Measurements from ENCODE around the gene RPS3A.

Gene RPS3A

DNA sequence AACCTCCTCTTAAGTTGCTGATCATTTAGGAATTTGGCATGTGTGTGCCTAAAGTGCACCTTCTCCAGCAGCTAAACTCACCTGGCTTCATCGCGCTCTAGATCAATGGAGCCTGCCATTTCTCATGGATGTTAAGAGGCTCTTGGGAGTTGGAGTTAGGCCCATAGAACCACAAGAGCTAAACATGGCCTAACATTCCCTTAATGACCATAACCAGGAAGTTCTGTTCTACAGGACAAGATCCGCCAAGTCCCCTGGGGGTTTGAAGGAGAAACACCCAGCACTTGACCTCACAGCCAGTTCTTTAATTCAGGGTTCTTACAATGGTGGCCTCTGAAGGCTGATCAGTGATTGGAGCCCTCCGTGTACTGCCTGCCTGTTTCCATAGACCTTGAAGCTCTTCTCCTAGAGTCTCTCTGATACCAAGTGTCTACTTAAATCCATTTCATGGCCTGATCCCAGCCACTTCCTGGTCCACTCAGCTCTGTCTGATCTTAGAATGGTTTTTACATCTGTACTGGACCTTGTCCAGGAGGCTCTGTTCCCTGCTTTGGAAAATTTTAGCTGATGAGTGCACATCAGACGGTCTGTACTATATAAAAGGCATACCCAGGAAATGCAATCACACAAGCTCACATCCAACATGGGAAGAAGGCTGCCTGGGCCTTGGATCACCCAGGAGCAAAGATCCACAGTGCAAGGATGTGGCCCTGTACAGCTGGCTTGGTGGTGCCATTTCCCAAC is 45.1 kb downstream of the RPS3A start:
- no peak overlapping the region for H3K9ac ChIP-seq (ENCODE audit: low read length)
- peaks cover 4 to 6% of the 10 kb centered on the region in 2 experiments for H3K36me3 ChIP-seq (ENCODE audit: control insufficient read depth in 1 of 2, insufficient read depth in 2 of 2, low read length in 2 of 2)
- H2AFZ ChIP-seq (ENCODE audit: insufficient read depth, low read length, poor library complexity), result no peak overlapping the region
- no peak overlapping the region for H2AK5ac ChIP-seq (ENCODE audit: low read length)
- H3K23ac ChIP-seq (ENCODE audit: low read length), result no peak overlapping the region
- no peaks in the 10 kb centered on the region for H3K79me2 ChIP-seq (ENCODE audit: control insufficient read depth, insufficient read depth, low read length, poor library complexity)
- H3K79me1 ChIP-seq (ENCODE audit: low read length), result no peaks in the 10 kb centered on the region
- H3K27ac ChIP-seq (ENCODE audit: low read depth, low read length), result no peak overlapping the region
- no peak overlapping the region for H2BK12ac ChIP-seq (ENCODE audit: low read length)
- H3K27me3 ChIP-seq (ENCODE audit: insufficient read depth, low read length), result no peaks in the 10 kb centered on the region
- no CpG with 5 or more reads among the region's 5 CpGs for WGBS (ENCODE audit: extremely low coverage, insufficient coverage, insufficient read length)
- no peaks in the 10 kb centered on the region for H3K9me3 ChIP-seq (ENCODE audit: insufficient read depth, low read depth, low read length)
- no peak overlapping the region for H2BK5ac ChIP-seq (ENCODE audit: low read depth, low read length, poor library complexity)
- H4K8ac ChIP-seq (ENCODE audit: low read depth, low read length), result no peak overlapping the region
- H3K18ac ChIP-seq (ENCODE audit: low read length), result no peak overlapping the region
- no peak overlapping the region for H3K4me3 ChIP-seq (ENCODE audit: low read depth, low read length)
- no peak overlapping the region for H3K14ac ChIP-seq (ENCODE audit: low read length)
- H4K91ac ChIP-seq (ENCODE audit: low read depth, low read length), result no peak overlapping the region
- no peak overlapping the region for H3K4me2 ChIP-seq (ENCODE audit: low read length)
- no peak for DNase-seq
- H2BK120ac ChIP-seq (ENCODE audit: insufficient read depth, low read length, poor library complexity), result no peak overlapping the region
- H4K12ac ChIP-seq (ENCODE audit: low read depth, low read length), result no peak overlapping the region
- no peaks in the 10 kb centered on the region for H3K4me1 ChIP-seq (ENCODE audit: control insufficient read depth in 1 of 2, insufficient read depth in 2 of 2, low read length in 2 of 2)
- no peak overlapping the region for H3K4ac ChIP-seq (ENCODE audit: low read depth, low read length)

DNA sequence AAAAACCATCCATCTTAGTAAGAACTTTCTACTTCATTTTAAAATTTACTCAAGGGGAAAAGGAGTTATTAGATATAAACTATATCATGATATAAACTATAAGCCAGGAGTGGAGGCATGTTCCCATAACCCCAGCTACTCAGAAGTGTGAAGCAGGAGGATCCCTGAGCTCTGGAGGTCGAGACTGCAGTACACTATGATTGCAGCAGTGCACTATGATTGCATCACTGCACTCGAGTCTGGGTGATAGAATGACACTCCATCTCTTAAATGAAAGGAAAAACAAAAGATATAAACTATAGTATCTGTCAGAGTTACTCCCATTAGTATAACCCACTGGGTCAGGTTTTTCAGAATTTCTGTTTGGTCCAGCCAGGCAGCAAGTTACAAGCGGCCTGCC is 47.6 kb downstream of the RPS3A start:
- Histone ChIP-seq H3K79me1 (ENCODE audit: low read length) (no peaks in the 10 kb centered on the region), H3K4me3 (ENCODE audit: low read depth, low read length) (no peak overlapping the region), H2BK12ac (ENCODE audit: low read length) (no peak overlapping the region), H3K27me3 (ENCODE audit: insufficient read depth, low read length) (no peaks in the 10 kb centered on the region), H2AK5ac (ENCODE audit: low read length) (no peak overlapping the region), H3K4me2 (ENCODE audit: low read length) (no peak overlapping the region), H3K18ac (ENCODE audit: low read length) (no peak overlapping the region), H3K36me3 (ENCODE audit: control insufficient read depth in 1 of 2, insufficient read depth in 2 of 2, low read length in 2 of 2) (peaks cover 4 to 6% of the 10 kb centered on the region in 2 experiments), H2BK5ac (ENCODE audit: low read depth, low read length, poor library complexity) (no peak overlapping the region), H4K91ac (ENCODE audit: low read depth, low read length) (no peak overlapping the region), H4K8ac (ENCODE audit: low read depth, low read length) (no peak overlapping the region), H4K12ac (ENCODE audit: low read depth, low read length) (no peak overlapping the region), H3K79me2 (ENCODE audit: control insufficient read depth, insufficient read depth, low read length, poor library complexity) (no peaks in the 10 kb centered on the region), H3K4me1 (ENCODE audit: control insufficient read depth in 1 of 2, insufficient read depth in 2 of 2, low read length in 2 of 2) (no peaks in the 10 kb centered on the region), H3K27ac (ENCODE audit: low read depth, low read length) (no peak overlapping the region), H3K23ac (ENCODE audit: low read length) (no peak overlapping the region), H2AFZ (ENCODE audit: insufficient read depth, low read length, poor library complexity) (no peak overlapping the region), H3K9me3 (ENCODE audit: insufficient read depth, low read depth, low read length) (no peaks in the 10 kb centered on the region), H3K14ac (ENCODE audit: low read length) (no peak overlapping the region), H3K4ac (ENCODE audit: low read depth, low read length) (no peak overlapping the region), H3K9ac (ENCODE audit: low read length) (no peak overlapping the region), H2BK120ac (ENCODE audit: insufficient read depth, low read length, poor library complexity) (no peak overlapping the region)
- no peak for DNase-seq
- WGBS (ENCODE audit: extremely low coverage, insufficient coverage, insufficient read length), result no CpG with 5 or more reads among the region's 3 CpGs

DNA sequence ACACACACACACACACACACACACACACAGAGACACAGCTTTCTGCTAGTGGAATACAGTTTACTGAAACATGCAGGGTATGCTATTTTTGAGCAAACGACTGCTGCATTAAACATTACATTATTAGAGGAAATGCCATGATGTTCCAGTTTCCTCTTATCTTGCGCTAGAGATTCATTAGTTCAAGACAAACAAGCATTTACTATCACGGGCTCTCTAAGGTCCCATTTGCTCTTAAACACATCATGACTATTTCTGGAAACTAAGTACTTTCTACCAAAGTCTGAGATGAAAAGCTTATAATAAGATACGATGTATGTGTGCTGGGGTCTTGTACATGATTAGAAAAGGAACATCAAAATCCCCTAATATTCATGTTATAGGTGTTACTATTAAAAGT is 48.8 kb downstream of the RPS3A start:
- no CpG with 5 or more reads among the region's 4 CpGs for WGBS (ENCODE audit: extremely low coverage, insufficient coverage, insufficient read length)
- Histone ChIP-seq H3K36me3 (ENCODE audit: control insufficient read depth in 1 of 2, insufficient read depth in 2 of 2, low read length in 2 of 2) (peaks cover 6% of the 10 kb centered on the region in 2 experiments), H3K79me2 (ENCODE audit: control insufficient read depth, insufficient read depth, low read length, poor library complexity) (no peaks in the 10 kb centered on the region), H3K9me3 (ENCODE audit: insufficient read depth, low read depth, low read length) (no peaks in the 10 kb centered on the region), H3K4me2 (ENCODE audit: low read length) (no peak overlapping the region), H3K9ac (ENCODE audit: low read length) (no peak overlapping the region), H2BK120ac (ENCODE audit: insufficient read depth, low read length, poor library complexity) (no peak overlapping the region), H2BK5ac (ENCODE audit: low read depth, low read length, poor library complexity) (no peak overlapping the region), H3K14ac (ENCODE audit: low read length) (no peak overlapping the region), H3K18ac (ENCODE audit: low read length) (no peak overlapping the region), H3K23ac (ENCODE audit: low read length) (no peak overlapping the region), H2AK5ac (ENCODE audit: low read length) (no peak overlapping the region), H3K4ac (ENCODE audit: low read depth, low read length) (no peak overlapping the region), H3K27ac (ENCODE audit: low read depth, low read length) (no peak overlapping the region), H4K91ac (ENCODE audit: low read depth, low read length) (no peak overlapping the region), H2AFZ (ENCODE audit: insufficient read depth, low read length, poor library complexity) (no peak overlapping the region), H2BK12ac (ENCODE audit: low read length) (no peak overlapping the region), H3K79me1 (ENCODE audit: low read length) (no peaks in the 10 kb centered on the region), H4K8ac (ENCODE audit: low read depth, low read length) (no peak overlapping the region), H3K4me1 (ENCODE audit: control insufficient read depth in 1 of 2, insufficient read depth in 2 of 2, low read length in 2 of 2) (no peaks in the 10 kb centered on the region), H4K12ac (ENCODE audit: low read depth, low read length) (no peak overlapping the region), H3K4me3 (ENCODE audit: low read depth, low read length) (no peak overlapping the region), H3K27me3 (ENCODE audit: insufficient read depth, low read length) (no peaks in the 10 kb centered on the region)
- DNase-seq, result no peak

DNA sequence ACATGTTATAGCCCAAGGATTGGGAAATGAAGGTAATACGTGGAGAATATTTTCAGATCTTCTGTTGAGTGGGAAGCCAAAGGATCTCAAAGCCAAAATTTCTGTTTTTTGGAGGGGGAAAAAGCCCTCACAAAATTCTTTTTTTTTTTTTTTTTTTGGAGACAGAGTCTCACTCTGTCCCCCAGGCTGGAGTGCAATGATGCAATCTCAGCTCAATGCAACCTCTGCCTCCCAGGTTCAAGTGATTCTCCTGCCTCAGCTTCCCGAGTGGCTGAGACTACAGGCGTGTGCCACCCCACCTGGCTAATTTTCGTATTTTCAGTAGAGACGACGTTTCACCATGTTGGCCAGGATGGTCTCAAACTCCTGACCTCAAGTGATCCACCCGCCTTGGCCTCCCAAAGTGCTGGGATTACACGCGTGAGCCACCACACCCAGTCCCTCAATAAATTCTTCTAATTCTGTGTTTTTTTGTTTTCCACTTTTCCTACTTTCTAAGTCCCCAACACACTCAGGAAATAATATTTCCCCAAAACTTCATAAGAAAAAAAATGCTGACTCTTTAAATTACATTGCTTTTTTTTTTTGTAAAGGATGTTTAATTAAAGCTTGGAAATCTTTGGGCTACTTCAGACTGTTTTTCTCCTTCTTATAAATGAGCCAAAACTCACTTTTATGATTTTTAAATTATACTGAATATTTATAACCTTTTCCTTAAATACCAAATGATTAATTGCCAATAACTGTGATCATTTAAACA is 51.6 kb downstream of the RPS3A start:
- Histone ChIP-seq H3K4me2 (ENCODE audit: low read length) (no peak overlapping the region), H3K36me3 (ENCODE audit: control insufficient read depth in 1 of 2, insufficient read depth in 2 of 2, low read length in 2 of 2) (peaks cover 0 to 6% of the 10 kb centered on the region in 2 experiments), H3K9me3 (ENCODE audit: insufficient read depth, low read depth, low read length) (no peaks in the 10 kb centered on the region), H3K4ac (ENCODE audit: low read depth, low read length) (no peak overlapping the region), H3K27me3 (ENCODE audit: insufficient read depth, low read length) (no peaks in the 10 kb centered on the region), H3K18ac (ENCODE audit: low read length) (no peak overlapping the region), H3K79me1 (ENCODE audit: low read length) (no peaks in the 10 kb centered on the region), H3K27ac (ENCODE audit: low read depth, low read length) (no peak overlapping the region), H3K14ac (ENCODE audit: low read length) (no peak overlapping the region), H2AFZ (ENCODE audit: insufficient read depth, low read length, poor library complexity) (no peak overlapping the region), H2BK120ac (ENCODE audit: insufficient read depth, low read length, poor library complexity) (no peak overlapping the region), H3K4me3 (ENCODE audit: low read depth, low read length) (no peak overlapping the region), H3K4me1 (ENCODE audit: control insufficient read depth in 1 of 2, insufficient read depth in 2 of 2, low read length in 2 of 2) (no peaks in the 10 kb centered on the region), H3K23ac (ENCODE audit: low read length) (no peak overlapping the region), H4K8ac (ENCODE audit: low read depth, low read length) (no peak overlapping the region), H3K79me2 (ENCODE audit: control insufficient read depth, insufficient read depth, low read length, poor library complexity) (no peaks in the 10 kb centered on the region), H2BK5ac (ENCODE audit: low read depth, low read length, poor library complexity) (no peak overlapping the region), H4K12ac (ENCODE audit: low read depth, low read length) (no peak overlapping the region), H4K91ac (ENCODE audit: low read depth, low read length) (no peak overlapping the region), H3K9ac (ENCODE audit: low read length) (no peak overlapping the region), H2BK12ac (ENCODE audit: low read length) (no peak overlapping the region), H2AK5ac (ENCODE audit: low read length) (no peak overlapping the region)
- WGBS (ENCODE audit: extremely low coverage, insufficient coverage, insufficient read length), result no CpG with 5 or more reads among the region's 9 CpGs
- no peak for DNase-seq

Data from trophoblast cell (in vitro differentiated cells and primary cell).